ENCODE data around the gene TRPM3. TPM values are rescaled to one million over a fixed set of nuclear protein-coding genes. Genes with fewer than 3 reads are reported as not detected.

The TRPM3 gene
- total RNA-seq, 1 donor from 2014 or later = 0.22 TPM

GRCh38 chr9:70586476-70586875, 534.9 kb downstream of the TRPM3 start:
- Histone ChIP-seq H3K27me3 (ENCODE audit: low read depth) (no peaks in the 10 kb centered on the region), H3K4me3 (no peak overlapping the region), H3K9me3 (replicated peaks) (no peaks in the 10 kb centered on the region), H3K36me3 (no peaks in the 10 kb centered on the region), H3K27ac (replicated peaks) (peak overlapping the region; percentile 88), H3K4me1 (peaks cover 63% of the 10 kb centered on the region)
- intact Hi-C loops (cut with micrococcal nuclease) = no loop called here
- no peak for TF ChIP-seq CTCF (IDR thresholded peaks at IDR 0.05; ENCODE audit: borderline replicate concordance)
- no peak for DNase-seq

- Histone ChIP-seq H3K9me3 (replicated peaks) (no peaks in the 10 kb centered on the region), H3K27me3 (ENCODE audit: low read depth) (no peaks in the 10 kb centered on the region), H3K4me3 (no peak overlapping the region), H3K36me3 (no peaks in the 10 kb centered on the region), H3K27ac (replicated peaks) (no peak overlapping the region), H3K4me1 (peaks cover 42% of the 10 kb centered on the region)
- DNase-seq = no peak
- no peak for TF ChIP-seq CTCF (IDR thresholded peaks at IDR 0.05; ENCODE audit: borderline replicate concordance)
- intact Hi-C loops (cut with micrococcal nuclease) = no loop called here
Observed at GRCh38 chr9:70581955-70582350, 539.5 kb downstream of the TRPM3 start.

- no peaks in the 10 kb centered on the region for H3K36me3 ChIP-seq
- H3K27ac ChIP-seq (replicated peaks) = no peak overlapping the region
- no peaks in the 10 kb centered on the region for H3K9me3 ChIP-seq (replicated peaks)
- no peak for TF ChIP-seq CTCF (IDR thresholded peaks at IDR 0.05; ENCODE audit: borderline replicate concordance)
- H3K27me3 ChIP-seq (ENCODE audit: low read depth) = no peaks in the 10 kb centered on the region
- intact Hi-C loops (cut with micrococcal nuclease) = no loop called here
- H3K4me1 ChIP-seq = peaks cover 39% of the 10 kb centered on the region
- no peak overlapping the region for H3K4me3 ChIP-seq
- DNase-seq = no peak
Observed at GRCh38 chr9:70581214-70581954, 540.0 kb downstream of the TRPM3 start.

GRCh38 chr9:70580606-70581195, 540.7 kb downstream of the TRPM3 start:
- intact Hi-C loops (cut with micrococcal nuclease) = no loop called here

GRCh38 chr9:70579686-70580085, 541.7 kb downstream of the TRPM3 start:
- DNase-seq = no peak
- no peaks in the 10 kb centered on the region for H3K9me3 ChIP-seq (replicated peaks)
- intact Hi-C loops (cut with micrococcal nuclease) = no loop called here
- no peaks in the 10 kb centered on the region for H3K36me3 ChIP-seq
- TF ChIP-seq CTCF (IDR thresholded peaks at IDR 0.05; ENCODE audit: borderline replicate concordance) = no peak
- H3K4me1 ChIP-seq = peaks cover 29% of the 10 kb centered on the region
- no peak overlapping the region for H3K27ac ChIP-seq (replicated peaks)
- H3K27me3 ChIP-seq (ENCODE audit: low read depth) = no peaks in the 10 kb centered on the region
- H3K4me3 ChIP-seq = no peak overlapping the region

More at GRCh38 chr9:70580606-70581195, 540.7 kb downstream of the TRPM3 start:
- DNase-seq = no peak
- Histone ChIP-seq H3K4me3 (no peak overlapping the region), H3K36me3 (no peaks in the 10 kb centered on the region), H3K9me3 (replicated peaks) (no peaks in the 10 kb centered on the region), H3K27me3 (ENCODE audit: low read depth) (no peaks in the 10 kb centered on the region), H3K4me1 (peaks cover 33% of the 10 kb centered on the region), H3K27ac (replicated peaks) (no peak overlapping the region)
- no peak for TF ChIP-seq CTCF (IDR thresholded peaks at IDR 0.05; ENCODE audit: borderline replicate concordance)

Data from left ventricle myocardium inferior (tissue), 1 donor.